ENCODE measurements around the gene ARHGEF28. TPM values are rescaled to one million over a fixed set of nuclear protein-coding genes. Genes with fewer than 3 reads are reported as not detected.

Gene ARHGEF28
- total RNA-seq, 4 donors from 2014 or later = 8.2 to 16.5 (median 15.4) TPM

DNA sequence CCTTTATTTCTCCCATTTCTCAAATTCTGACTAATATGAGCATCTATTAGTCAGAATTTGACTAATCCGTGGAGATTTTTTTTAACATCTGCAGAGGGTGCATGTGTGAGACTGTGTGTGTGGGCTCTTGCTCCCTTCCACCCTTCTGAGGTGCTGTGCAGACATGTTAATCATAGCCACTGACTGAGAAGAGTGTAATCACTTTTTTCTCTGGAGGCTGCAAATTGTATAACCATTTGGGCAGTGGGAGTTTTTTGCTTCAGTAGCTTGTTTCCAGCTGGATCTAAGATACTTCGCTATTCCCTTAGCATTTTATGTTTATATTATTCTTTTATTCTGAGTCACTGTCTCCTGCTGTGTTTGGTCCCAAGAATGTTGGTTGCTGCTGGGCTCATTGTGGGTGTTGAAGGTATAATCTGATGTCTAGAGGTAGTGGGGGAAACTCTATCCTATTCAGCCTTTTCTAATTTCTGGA is 66.2 kb downstream of the ARHGEF28 start:
- TF ChIP-seq, protein P1, sequence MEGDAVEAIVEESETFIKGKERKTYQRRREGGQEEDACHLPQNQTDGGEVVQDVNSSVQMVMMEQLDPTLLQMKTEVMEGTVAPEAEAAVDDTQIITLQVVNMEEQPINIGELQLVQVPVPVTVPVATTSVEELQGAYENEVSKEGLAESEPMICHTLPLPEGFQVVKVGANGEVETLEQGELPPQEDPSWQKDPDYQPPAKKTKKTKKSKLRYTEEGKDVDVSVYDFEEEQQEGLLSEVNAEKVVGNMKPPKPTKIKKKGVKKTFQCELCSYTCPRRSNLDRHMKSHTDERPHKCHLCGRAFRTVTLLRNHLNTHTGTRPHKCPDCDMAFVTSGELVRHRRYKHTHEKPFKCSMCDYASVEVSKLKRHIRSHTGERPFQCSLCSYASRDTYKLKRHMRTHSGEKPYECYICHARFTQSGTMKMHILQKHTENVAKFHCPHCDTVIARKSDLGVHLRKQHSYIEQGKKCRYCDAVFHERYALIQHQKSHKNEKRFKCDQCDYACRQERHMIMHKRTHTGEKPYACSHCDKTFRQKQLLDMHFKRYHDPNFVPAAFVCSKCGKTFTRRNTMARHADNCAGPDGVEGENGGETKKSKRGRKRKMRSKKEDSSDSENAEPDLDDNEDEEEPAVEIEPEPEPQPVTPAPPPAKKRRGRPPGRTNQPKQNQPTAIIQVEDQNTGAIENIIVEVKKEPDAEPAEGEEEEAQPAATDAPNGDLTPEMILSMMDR (IDR thresholded peaks at IDR 0.05) = no peak
- ATAC-seq (ENCODE audit: low FRiP score) (no peak), DNase-seq (ENCODE audit: low spot score) (no peak)

DNA sequence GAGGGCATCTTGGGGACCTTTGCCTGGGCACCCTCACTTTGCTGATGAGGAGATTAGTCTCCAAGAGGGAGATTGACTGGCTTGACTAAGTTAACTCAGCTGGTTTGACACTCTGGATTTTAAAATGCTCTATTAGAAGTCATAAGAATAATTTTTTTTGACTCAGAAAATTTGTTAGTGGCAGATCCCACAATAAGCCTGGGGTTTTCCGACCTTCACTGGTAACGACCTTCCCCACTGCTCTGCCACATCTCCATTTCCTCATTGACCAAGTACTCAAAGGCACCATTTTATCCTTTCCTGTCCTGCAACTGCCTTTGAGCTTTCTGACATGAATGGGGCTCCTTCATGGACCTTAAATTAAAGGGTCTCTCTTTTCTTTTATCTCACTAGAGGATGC is 67.0 kb downstream of the ARHGEF28 start:
- ATAC-seq (ENCODE audit: low FRiP score) (no peak), DNase-seq (ENCODE audit: low spot score) (no peak)
- TF ChIP-seq, protein P1 (IDR thresholded peaks at IDR 0.05) = no peak

DNA sequence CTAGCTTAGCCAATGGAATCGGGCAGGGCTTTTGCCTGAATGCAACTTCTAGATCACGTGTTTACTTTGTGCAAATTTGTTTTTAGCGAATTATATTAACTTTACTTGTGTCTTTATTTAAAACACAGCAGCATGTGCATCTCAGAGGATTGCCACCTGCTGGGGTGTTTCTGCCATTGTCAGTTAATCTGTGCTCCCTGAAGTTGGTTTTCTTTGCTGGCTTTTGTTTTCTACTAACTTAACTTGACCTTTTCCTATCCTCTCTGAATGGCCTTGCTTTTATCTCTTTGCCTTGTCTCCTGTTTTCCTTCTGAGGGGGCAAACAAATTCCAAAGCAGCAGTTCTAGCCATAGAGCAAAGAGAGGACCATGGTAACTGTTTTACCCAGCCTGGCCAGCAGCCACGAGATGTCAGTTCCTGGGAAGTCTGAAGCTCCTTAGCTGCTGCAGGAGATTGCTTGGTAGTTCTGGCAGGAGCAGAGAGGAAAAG is 67.6 kb downstream of the ARHGEF28 start:
- TF ChIP-seq, protein P1 (IDR thresholded peaks at IDR 0.05) = no peak
- DNase-seq (ENCODE audit: low spot score) (no peak), ATAC-seq (ENCODE audit: low FRiP score) (no peak)

DNA sequence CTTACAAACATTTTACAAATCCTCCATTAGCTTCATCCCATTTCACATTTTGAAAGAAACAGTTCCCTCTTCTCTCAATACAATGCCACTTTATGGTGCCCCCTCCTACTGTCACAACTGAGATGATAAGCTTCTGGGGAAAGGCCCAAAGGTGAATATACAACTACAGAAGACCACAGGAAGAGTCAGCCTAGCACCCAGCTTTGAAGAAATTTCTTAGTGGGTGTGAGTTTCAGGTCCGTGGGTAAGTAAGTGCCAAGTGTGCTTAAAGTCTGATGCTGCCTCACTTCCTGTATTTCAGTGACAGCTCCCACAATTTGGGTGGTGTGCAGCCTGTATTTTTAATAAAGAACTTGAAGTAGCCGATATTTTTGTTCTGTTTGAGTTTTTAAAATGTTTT is 68.1 kb downstream of the ARHGEF28 start:
- no peak for ATAC-seq (ENCODE audit: low FRiP score)
- TF ChIP-seq, protein P1 (IDR thresholded peaks at IDR 0.05) = no peak
- DNase-seq (ENCODE audit: low spot score) = no peak

DNA sequence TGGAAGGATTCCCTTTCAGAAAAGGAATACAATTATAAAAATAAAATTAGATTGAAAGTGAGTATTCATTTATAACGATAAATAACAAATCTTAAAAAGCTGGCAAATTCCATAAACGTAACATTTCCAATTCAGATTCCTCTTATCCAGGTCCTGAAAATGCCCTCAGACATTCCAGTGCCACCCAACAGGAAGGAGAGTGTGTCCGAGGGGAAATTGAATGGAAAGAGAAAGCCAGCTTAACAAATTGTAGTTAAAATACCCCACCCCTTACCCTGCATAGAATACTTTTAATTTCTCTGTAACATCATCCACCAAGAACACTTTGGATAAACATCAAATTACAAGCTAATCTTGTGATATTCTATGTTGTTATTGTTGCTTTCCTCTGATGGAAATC is 72.0 kb downstream of the ARHGEF28 start:
- TF ChIP-seq, protein P1 (IDR thresholded peaks at IDR 0.05) = no peak
- DNase-seq (ENCODE audit: low spot score) (no peak), ATAC-seq (ENCODE audit: low FRiP score) (no peak)

DNA sequence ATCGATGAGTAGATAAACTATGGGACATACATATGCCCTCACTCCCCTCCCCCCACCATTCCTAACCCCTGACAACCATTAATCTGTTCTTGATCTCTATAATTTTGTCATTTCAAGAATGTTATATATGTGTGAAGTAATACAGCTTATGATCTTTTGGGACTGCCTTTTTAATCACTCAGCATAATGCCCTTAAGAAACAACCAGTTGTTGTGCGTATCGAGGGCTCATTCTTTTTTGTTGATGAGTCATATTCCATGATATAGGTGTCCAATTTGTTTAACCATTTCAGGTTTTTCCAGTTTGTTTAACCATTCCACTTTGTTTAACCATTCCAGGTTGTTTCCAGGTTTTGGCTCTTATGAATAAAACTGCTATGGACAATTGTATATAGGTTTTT is 75.6 kb downstream of the ARHGEF28 start:
- ATAC-seq (ENCODE audit: low FRiP score) = no peak
- no peak for DNase-seq (ENCODE audit: low spot score)
- TF ChIP-seq, protein P1 (IDR thresholded peaks at IDR 0.05) = no peak

DNA sequence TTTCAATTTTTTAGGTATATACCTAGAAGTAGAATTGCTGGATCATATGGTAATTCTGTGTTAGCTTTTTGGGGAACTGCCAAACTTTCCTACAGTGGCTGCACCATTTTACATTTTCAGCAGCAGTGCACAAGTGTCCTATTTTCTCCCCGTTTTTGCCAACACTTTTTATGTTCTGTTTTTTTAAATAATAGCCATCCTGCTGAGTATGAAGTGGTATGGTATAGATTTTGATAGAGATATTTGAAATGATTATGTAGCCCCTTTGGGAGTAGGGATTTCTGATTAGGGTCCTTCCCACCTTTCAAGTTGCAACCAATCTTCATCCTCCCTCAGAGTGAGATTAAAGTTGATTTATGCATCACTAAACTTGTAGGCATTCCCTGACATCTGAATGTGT is 76.5 kb downstream of the ARHGEF28 start:
- DNase-seq (ENCODE audit: low spot score) = no peak
- ATAC-seq (ENCODE audit: low FRiP score) = no peak
- TF ChIP-seq, protein P1 (IDR thresholded peaks at IDR 0.05) = no peak

All from omental fat pad (tissue), 4 donors.